Activated CD8-positive, alpha-beta memory T cell treated with anti-CD3 and anti-CD28 coated beads, Interleukin-2, amount 50 U/mL, for 1 hour (primary cell): ENCODE measurements around the gene SLC5A6.

Experiments
- DNase-seq: peaks from one replicate; pipeline ENCODE4 v3.0.0-alpha.2; 2020; ENCODE audit errors: extremely low read depth

The SLC5A6 gene

GRCh38 chr2:27236626-27237025 lies 24.6 kb upstream of the SLC5A6 start:
- DNase-seq: no peak

GRCh38 chr2:27236136-27236535 lies 24.1 kb upstream of the SLC5A6 start:
- no peak for DNase-seq

DNA sequence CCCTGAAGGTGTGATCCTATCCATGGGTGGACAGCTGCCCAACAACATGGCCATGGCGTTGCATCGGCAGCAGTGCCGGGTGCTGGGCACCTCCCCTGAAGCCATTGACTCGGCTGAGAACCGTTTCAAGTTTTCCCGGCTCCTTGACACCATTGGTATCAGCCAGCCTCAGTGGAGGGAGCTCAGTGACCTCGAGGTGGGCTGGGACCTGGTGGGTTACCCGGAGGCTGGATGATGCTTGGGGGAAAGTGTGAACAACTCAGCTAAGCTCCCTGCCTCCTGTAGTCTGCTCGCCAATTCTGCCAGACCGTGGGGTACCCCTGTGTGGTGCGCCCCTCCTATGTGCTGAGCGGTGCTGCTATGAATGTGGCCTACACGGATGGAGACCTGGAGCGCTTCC lies 21.3 kb upstream of the SLC5A6 start:
- DNase-seq: no peak

DNA sequence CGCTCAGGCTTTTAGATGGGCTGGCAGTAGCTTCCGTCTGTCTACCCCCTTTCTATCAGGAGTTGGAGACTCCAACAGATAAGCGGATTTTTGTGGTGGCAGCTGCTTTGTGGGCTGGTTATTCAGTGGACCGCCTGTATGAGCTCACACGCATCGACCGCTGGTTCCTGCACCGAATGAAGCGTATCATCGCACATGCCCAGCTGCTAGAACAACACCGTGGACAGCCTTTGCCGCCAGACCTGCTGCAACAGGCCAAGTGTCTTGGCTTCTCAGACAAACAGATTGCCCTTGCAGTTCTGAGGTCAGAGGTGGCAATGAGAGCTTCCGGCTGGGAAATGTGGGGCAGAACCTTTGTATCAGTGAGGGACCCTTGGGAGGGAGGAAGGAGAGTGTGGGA lies 19.9 kb upstream of the SLC5A6 start:
- no peak for DNase-seq

DNA sequence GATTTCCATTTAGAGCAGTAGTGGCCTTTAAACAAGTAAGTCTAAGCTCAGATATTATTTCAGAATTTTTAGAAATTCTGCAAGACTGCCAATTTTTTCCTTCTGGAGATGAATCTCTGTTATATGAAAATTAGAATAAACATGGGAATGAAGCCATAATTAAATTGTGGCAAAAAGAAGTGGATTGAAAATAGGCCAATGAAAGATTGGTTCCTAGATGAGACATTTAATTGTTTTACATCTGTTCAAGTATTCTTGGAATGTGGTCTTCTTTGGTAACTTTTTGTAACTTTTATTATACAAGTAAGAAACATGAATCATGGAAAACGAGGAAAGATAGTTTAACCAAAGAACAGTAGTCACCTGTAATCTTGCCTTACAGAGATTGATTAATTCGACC lies 15.4 kb upstream of the SLC5A6 start:
- DNase-seq: no peak

DNA sequence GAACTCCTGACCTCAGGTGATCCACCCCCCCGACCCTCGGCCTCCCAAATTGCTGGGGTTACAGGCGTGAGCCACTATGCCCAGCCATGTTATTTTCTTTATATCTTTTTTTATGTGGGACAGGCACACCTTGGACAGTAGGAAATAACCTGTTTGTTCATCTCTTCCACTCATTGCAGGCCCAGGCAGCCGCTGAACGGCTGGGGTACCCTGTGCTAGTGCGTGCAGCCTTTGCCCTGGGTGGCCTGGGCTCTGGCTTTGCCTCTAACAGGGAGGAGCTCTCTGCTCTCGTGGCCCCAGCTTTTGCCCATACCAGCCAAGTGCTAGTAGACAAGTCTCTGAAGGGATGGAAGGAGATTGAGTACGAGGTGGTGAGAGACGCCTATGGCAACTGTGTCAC lies 13.5 kb upstream of the SLC5A6 start:
- DNase-seq: no peak

DNA sequence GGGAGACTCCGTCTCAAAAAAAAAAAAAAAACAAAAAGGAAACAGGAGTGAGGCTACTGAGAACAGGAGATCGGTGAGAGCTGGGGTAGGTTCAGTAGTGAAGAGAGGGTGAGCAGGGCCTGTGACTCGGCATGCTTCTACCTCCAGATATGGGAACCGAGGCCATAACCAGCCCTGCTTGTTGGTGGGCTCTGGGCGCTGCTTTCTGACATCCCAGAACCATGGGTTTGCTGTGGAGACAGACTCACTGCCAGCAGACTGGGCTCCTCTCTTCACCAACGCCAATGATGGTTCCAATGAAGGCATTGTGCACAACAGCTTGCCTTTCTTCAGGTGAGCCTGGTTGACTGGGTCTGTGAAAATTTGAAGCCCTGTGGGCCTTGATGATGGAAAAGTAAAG lies 11.3 kb upstream of the SLC5A6 start:
- DNase-seq: no peak

GRCh38 chr2:27222407-27222806 lies 10.3 kb upstream of the SLC5A6 start:
- DNase-seq: no peak

DNA sequence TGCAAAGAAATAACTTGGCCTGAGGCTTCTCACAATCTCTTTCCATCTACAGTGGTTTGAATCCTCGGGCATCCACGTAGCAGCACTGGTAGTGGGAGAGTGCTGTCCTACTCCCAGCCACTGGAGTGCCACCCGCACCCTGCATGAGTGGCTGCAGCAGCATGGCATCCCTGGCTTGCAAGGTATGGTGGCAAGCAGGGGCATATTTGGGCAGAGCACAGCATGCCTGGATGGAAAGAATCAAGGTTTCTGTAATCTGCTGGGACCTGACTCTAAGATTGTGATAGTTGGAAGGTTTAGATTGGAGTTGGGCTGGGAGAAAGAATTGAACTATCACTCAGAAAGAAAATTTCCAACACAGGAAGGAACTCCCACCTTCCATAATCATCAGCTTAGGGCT lies 9.1 kb upstream of the SLC5A6 start:
- DNase-seq: no peak

DNA sequence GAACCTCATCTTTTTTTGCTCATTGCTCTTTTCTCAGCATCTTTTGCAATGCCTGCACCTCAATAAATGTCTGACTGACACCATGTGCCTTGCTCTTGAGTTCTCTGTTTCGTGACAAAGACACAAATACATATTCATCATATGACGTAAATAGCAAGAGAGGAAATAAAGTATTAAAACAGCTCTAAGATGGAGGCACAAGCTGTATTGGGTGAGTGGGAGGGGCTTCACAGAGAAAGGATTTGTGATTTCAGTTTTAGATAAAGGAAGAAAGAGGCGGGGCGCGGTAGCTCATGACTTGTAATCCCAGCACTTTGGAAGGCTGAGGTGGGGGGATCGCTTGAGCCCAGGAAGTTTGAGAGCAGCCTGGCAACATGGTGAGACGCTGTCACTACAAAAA lies 8.0 kb upstream of the SLC5A6 start:
- no peak for DNase-seq

GRCh38 chr2:27219091-27219490 lies 7.0 kb upstream of the SLC5A6 start:
- DNase-seq: no peak

GRCh38 chr2:27218614-27219013 lies 6.5 kb upstream of the SLC5A6 start:
- DNase-seq: no peak

- peak; percentile 31 for DNase-seq
Observed at GRCh38 chr2:27217173-27218121, 5.4 kb upstream of the SLC5A6 start, which contains the start of gene CAD. Gene CAD, plus strand, starts transcription at chr2:27217369. Its CDS starts 183 bp downstream, at chr2:27217552.

DNA sequence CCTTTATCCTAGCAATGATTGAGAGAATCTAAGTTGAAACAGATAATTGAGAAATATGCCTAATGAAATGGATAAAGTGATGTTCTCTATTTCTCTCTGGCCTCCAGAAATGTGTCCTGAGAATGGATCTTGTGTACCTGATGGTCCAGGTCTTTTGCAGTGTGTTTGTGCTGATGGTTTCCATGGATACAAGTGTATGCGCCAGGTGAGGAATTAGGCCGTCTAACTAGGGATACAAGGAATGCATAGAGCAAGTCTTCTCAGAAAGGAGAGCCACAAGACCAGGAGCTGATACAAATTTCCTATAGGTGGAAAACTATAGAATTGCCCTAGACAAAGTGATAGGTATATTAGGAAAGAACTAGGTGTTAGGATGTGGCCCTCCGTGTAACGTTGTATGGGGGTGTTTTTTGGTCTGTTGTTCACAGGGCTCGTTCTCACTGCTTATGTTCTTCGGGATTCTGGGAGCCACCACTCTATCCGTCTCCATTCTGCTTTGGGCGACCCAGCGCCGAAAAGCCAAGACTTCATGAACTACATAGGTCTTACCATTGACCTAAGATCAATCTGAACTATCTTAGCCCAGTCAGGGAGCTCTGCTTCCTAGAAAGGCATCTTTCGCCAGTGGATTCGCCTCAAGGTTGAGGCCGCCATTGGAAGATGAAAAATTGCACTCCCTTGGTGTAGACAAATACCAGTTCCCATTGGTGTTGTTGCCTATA lies 4.5 kb upstream of the SLC5A6 start:
- DNase-seq: no peak

DNA sequence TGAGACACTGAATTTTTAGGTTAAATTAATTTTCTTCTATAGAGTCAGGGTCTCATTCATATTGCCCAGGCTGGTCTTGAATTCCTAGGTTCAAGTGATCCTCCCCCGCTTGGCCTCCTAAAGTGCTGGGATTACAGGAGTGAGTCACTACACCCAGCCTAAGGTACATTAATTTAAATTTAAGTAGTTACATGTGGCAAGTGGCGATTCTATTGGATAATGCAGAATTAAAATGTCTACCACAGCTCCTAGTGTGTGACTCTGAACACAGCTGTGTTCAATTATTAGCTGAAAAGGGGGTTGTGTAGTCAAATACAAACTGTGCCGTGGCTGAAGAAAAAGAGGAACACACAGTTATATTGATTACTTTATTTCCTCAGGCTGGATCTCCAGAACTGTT lies 2.9 kb upstream of the SLC5A6 start:
- no peak for DNase-seq

- peak; percentile 33 for DNase-seq
Observed at GRCh38 chr2:27212626-27213471, 781 bp upstream of the SLC5A6 start.

DNA sequence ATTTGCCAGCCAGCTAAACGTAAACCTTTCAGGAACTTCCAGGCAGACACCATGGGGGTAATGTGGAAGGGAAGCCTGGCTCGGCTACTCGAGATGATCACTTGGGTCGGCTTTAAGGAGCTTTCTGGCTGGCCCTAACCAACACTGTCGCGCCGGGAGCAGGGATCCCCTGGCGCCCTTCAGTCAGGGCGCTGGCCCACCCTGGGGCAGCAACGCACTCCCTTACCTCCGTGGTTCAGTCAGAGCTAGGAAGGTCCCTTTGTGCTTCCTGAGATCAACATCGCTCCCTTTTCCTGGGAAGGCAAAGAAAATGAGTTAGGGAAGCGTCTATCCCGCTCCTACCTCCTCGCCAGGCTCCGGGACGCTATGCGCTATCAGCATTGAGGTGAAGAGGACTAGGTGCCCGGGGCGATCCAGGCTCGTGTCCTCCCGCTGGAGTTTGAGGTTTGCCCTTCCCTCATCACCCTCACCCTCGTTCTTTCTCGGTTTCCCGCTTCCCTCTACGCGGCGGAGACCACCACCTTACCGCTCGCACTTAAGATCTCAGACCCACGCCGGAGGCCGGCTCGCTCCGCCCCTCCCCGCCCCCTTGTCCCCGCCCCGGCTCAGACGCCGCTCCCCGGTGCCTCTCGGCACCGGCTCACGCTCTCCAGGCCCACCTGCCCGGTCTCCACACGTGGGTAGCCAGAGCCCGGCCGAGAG lies 676 bp downstream of the SLC5A6 start:
- no peak for DNase-seq

DNA sequence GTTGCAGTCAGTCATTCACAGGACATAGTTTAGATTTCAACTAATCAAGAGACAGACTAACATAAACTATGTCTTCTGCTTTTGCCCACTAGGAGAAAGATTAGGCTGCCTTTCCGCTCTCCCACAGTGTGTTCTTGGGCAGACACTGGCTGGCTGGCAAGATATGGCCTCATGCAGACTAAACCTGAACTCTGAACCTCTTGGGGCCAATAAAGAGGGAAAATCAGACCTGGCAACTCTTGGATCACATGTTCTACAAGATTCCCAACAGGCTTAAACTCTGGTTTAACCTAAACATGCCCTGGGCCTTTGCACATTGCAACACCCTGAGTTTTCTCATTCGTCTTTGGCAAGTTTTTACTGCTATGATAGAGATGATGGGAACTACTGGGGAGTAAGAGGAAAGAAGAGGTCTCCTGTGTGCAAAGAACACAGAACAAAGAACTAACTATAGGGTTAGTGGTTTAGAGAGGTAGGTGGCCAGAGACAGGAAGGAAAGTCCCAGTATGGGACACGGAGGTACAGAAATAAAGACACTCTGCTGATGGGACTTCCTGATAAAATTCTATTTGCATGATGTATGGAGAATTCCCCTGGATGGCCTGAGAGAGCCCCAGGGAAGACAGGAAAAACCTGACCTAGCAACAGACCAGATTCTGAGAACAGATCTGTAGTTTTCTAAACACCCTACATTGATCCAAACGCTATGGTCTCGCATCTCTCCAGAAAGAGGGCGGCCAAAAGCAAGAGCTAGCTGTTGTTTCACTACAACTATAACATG lies 2.3 kb downstream of the SLC5A6 start:
- no peak for DNase-seq

- DNase-seq: no peak
Observed at GRCh38 chr2:27208486-27209050, 3.5 kb downstream of the SLC5A6 start.

DNA sequence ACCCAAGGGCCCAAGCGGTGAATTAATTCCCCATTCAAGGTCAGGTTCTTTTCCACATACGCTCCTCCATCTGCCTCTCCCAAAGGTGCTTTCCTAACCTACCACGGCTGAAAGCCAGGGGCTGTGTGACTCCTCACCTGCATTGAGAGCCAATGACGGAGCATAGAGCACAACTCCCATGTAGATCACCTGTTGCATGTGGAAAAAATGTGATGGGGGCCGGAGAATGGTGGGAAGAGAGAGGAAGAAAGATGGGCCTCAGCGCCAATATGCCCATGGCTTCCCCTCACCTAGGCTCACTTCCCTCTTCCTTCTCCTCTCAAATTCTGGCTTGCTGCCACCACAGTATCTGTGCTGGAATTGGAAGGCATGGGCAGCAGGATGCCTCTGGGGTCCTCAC lies 5.7 kb downstream of the SLC5A6 start:
- DNase-seq: no peak
